Cardiac muscle cell (in vitro differentiated cells and primary cell): Measurements from ENCODE around the gene KRTAP12-4. TPM values are rescaled to one million over a fixed set of nuclear protein-coding genes. Genes with fewer than 3 reads are reported as not detected.

Source experiments
- DNase-seq, 2 donors: peaks; one replicate each; pipeline versions ENCODE4 v3.0.0 to v3.0.0-alpha.2; 2010 to 2017; ENCODE audit warnings: low read depth in 1 of 2, low spot score in 1 of 2
- H3K27ac ChIP-seq: fragments of 200-600 bp; sonication (generic); 2 replicates; pipeline ENCODE4 v1.5.1; 2016
- H3K27me3 ChIP-seq: fragments of 200-600 bp; sonication (generic); 2 replicates; pipeline ENCODE4 v1.6.0; 2016; ENCODE audit warnings: control low read depth
- H3K36me3 ChIP-seq: fragments of 200-600 bp; sonication (generic); 2 replicates; pipeline ENCODE4 v1.5.1; 2016; ENCODE audit warnings: control low read depth
- H3K4me1 ChIP-seq: fragments of 200-600 bp; sonication (generic); 2 replicates; pipeline ENCODE4 v1.8.1; 2017; ENCODE audit warnings: low read depth, mild to moderate bottlenecking, mixed run types
- H3K4me3 ChIP-seq: fragments of 200-600 bp; sonication (generic); 2 replicates; pipeline ENCODE4 v1.5.1; 2016; ENCODE audit warnings: mild to moderate bottlenecking
- H3K9me3 ChIP-seq: fragments of 200-600 bp; sonication (generic); 2 replicates; pipeline ENCODE4 v1.5.1; 2017; ENCODE audit warnings: low read depth, mild to moderate bottlenecking, control low read depth
- polyA plus RNA-seq: library from polyadenylated mRNA; unstranded; fragments of >200 nt; fragmentation: Nextera tagmentation; extraction: Ambion mirVana; gene quantifications from 2 replicates; pipeline ENCODE4 v1.2.1, GENCODE V29; 2016
- total RNA-seq: library from RNA; depleted of rRNA; stranded (reverse); fragments of >200 nt; gene quantifications from 2 replicates; pipeline ENCODE4 v1.2.3, GENCODE V29; 2016
- TF ChIP-seq, protein P1 (sequence below): IDR thresholded peaks from 2 replicates; pipeline ENCODE4 v1.5.1; 2012; ENCODE audit warnings: low read depth, mild to moderate bottlenecking, low read length

The KRTAP12-4 gene
- total and polyA plus RNA-seq, 2 experiments from 2014 or later: not detected

DNA sequence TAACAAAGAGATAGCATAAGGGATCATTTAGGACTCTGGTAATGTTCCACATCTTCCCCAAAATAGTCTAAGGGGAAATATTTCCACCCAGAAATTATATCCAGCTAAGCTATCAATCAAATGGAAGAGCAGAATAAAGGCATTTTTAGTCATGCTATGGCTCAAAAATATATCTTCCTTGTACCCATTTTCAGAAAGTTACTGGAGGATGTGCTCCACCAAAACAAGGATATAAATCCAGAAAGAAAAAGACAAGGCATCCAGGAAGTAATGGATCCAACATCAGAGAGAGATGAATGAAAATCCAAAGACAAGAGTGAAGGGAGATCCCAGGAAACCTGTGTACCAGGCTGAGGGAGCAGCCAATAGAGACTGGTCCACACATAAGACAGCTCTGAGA lies 45.3 kb downstream of the KRTAP12-4 start:
- no peak overlapping the region for H3K4me3 ChIP-seq
- no peak overlapping the region for H3K27ac ChIP-seq
- H3K36me3 ChIP-seq: no peaks in the 10 kb centered on the region
- no peaks in the 10 kb centered on the region for H3K9me3 ChIP-seq
- H3K4me1 ChIP-seq: no peaks in the 10 kb centered on the region
- TF ChIP-seq, protein P1, sequence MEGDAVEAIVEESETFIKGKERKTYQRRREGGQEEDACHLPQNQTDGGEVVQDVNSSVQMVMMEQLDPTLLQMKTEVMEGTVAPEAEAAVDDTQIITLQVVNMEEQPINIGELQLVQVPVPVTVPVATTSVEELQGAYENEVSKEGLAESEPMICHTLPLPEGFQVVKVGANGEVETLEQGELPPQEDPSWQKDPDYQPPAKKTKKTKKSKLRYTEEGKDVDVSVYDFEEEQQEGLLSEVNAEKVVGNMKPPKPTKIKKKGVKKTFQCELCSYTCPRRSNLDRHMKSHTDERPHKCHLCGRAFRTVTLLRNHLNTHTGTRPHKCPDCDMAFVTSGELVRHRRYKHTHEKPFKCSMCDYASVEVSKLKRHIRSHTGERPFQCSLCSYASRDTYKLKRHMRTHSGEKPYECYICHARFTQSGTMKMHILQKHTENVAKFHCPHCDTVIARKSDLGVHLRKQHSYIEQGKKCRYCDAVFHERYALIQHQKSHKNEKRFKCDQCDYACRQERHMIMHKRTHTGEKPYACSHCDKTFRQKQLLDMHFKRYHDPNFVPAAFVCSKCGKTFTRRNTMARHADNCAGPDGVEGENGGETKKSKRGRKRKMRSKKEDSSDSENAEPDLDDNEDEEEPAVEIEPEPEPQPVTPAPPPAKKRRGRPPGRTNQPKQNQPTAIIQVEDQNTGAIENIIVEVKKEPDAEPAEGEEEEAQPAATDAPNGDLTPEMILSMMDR: no peak
- DNase-seq: no peak
- no peaks in the 10 kb centered on the region for H3K27me3 ChIP-seq

DNA sequence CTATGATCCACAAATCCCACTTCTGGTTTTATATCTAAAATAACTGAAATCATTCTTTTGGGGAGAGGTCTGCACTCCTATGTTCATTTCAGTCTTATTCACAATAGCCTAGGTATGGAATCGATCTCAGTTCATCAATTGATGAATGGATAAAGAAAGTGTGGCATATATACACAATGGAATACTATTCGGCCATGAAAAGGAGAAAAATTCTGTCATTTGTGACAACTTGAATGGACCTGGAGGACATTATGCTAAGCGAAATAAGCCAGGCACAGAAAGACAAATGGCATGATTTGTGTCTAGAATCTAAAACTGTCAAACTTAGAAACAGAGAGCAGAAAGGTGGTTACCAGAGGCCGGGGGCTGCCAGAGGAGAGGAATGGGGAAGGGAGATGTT lies 48.0 kb downstream of the KRTAP12-4 start:
- DNase-seq: no peak
- no peak overlapping the region for H3K4me3 ChIP-seq
- no peaks in the 10 kb centered on the region for H3K4me1 ChIP-seq
- no peaks in the 10 kb centered on the region for H3K27me3 ChIP-seq
- H3K36me3 ChIP-seq: no peaks in the 10 kb centered on the region
- no peaks in the 10 kb centered on the region for H3K9me3 ChIP-seq
- TF ChIP-seq, protein P1: no peak
- H3K27ac ChIP-seq: no peak overlapping the region

Other genes with a start within 250 kb of the KRTAP12-4 start
- gene LRRC3, start 199.1 kb downstream of the KRTAP12-4 start, total RNA-seq: 5.9 and 9.5 TPM in 2 replicates
- gene LRRC3, start 199.1 kb downstream of the KRTAP12-4 start, polyA plus RNA-seq: 3.3 and 4.1 TPM in 2 replicates
- not detected in 2 replicates for gene KRTAP10-1, start 114.5 kb downstream of the KRTAP12-4 start, total RNA-seq
- 0.56 TPM in 1 of 2 replicates, not detected in the other for gene KRTAP10-1, start 114.5 kb downstream of the KRTAP12-4 start, polyA plus RNA-seq
- gene KRTAP10-2, start 103.2 kb downstream of the KRTAP12-4 start, total RNA-seq: not detected in 2 replicates
- gene KRTAP10-2, start 103.2 kb downstream of the KRTAP12-4 start, polyA plus RNA-seq: 0.55 TPM in 1 of 2 replicates, not detected in the other
- gene KRTAP10-3, start 95.9 kb downstream of the KRTAP12-4 start, total RNA-seq: not detected in 2 replicates
- not detected in 2 replicates for gene KRTAP10-3, start 95.9 kb downstream of the KRTAP12-4 start, polyA plus RNA-seq
- gene KRTAP10-4, start 80.9 kb downstream of the KRTAP12-4 start, total RNA-seq: not detected in 2 replicates
- gene KRTAP10-4, start 80.9 kb downstream of the KRTAP12-4 start, polyA plus RNA-seq: 0.16 TPM in 1 of 2 replicates, not detected in the other
- gene KRTAP10-5, start 74.1 kb downstream of the KRTAP12-4 start, total RNA-seq: not detected in 2 replicates
- gene KRTAP10-5, start 74.1 kb downstream of the KRTAP12-4 start, polyA plus RNA-seq: not detected in 2 replicates
- gene KRTAP10-6, start 62.2 kb downstream of the KRTAP12-4 start, total RNA-seq: not detected in 2 replicates
- 0.29 TPM in 1 of 2 replicates, not detected in the other for gene KRTAP10-6, start 62.2 kb downstream of the KRTAP12-4 start, polyA plus RNA-seq
- not detected in 2 replicates for gene KRTAP10-7, start 54.1 kb downstream of the KRTAP12-4 start, total RNA-seq
- not detected in 2 replicates for gene KRTAP10-7, start 54.1 kb downstream of the KRTAP12-4 start, polyA plus RNA-seq
- not detected in 2 replicates for gene KRTAP10-8, start 42.6 kb downstream of the KRTAP12-4 start, total RNA-seq
- not detected in 2 replicates for gene KRTAP10-8, start 42.6 kb downstream of the KRTAP12-4 start, polyA plus RNA-seq
- not detected in 2 replicates for gene KRTAP10-9, start 27.6 kb downstream of the KRTAP12-4 start, total RNA-seq
- gene KRTAP10-9, start 27.6 kb downstream of the KRTAP12-4 start, polyA plus RNA-seq: not detected in 2 replicates
- not detected in 2 replicates for gene KRTAP10-10, start 17.3 kb downstream of the KRTAP12-4 start, total RNA-seq
- gene KRTAP10-10, start 17.3 kb downstream of the KRTAP12-4 start, polyA plus RNA-seq: not detected in 2 replicates
- not detected in 2 replicates for gene KRTAP10-11, start 8.2 kb downstream of the KRTAP12-4 start, total RNA-seq
- gene KRTAP10-11, start 8.2 kb downstream of the KRTAP12-4 start, polyA plus RNA-seq: not detected in 2 replicates
- gene KRTAP12-3, start 3.3 kb upstream of the KRTAP12-4 start, total RNA-seq: not detected in 2 replicates
- gene KRTAP12-3, start 3.3 kb upstream of the KRTAP12-4 start, polyA plus RNA-seq: not detected in 2 replicates
- not detected in 2 replicates for gene KRTAP12-2, start 12.3 kb upstream of the KRTAP12-4 start, total RNA-seq
- gene KRTAP12-2, start 12.3 kb upstream of the KRTAP12-4 start, polyA plus RNA-seq: not detected in 2 replicates
- not detected in 2 replicates for gene KRTAP12-1, start 27.5 kb upstream of the KRTAP12-4 start, total RNA-seq
- not detected in 2 replicates for gene KRTAP12-1, start 27.5 kb upstream of the KRTAP12-4 start, polyA plus RNA-seq
- not detected in 2 replicates for gene KRTAP10-12, start 42.5 kb upstream of the KRTAP12-4 start, total RNA-seq
- gene KRTAP10-12, start 42.5 kb upstream of the KRTAP12-4 start, polyA plus RNA-seq: not detected in 2 replicates
- gene TSPEAR, start 56.9 kb upstream of the KRTAP12-4 start, total RNA-seq: 2.8 and 3.2 TPM in 2 replicates
- 3.4 and 5.3 TPM in 2 replicates for gene TSPEAR, start 56.9 kb upstream of the KRTAP12-4 start, polyA plus RNA-seq
- 47.8 and 79.4 TPM in 2 replicates for gene UBE2G2, start 147.2 kb upstream of the KRTAP12-4 start, total RNA-seq
- gene UBE2G2, start 147.2 kb upstream of the KRTAP12-4 start, polyA plus RNA-seq: 78.7 and 86.4 TPM in 2 replicates
- gene SUMO3, start 163.4 kb upstream of the KRTAP12-4 start, total RNA-seq: 63.0 and 89.8 TPM in 2 replicates
- 95.9 and 121 TPM in 2 replicates for gene SUMO3, start 163.4 kb upstream of the KRTAP12-4 start, polyA plus RNA-seq
- 204 and 218 TPM in 2 replicates for gene PTTG1IP, start 219.0 kb upstream of the KRTAP12-4 start, total RNA-seq
- gene PTTG1IP, start 219.0 kb upstream of the KRTAP12-4 start, polyA plus RNA-seq: 240 and 253 TPM in 2 replicates